GM15510 (cell line): ENCODE data around the gene SORL1.

Source experiments
- POLR2A ChIP-seq: IDR thresholded peaks from 3 replicates; pipeline ENCODE4 v1.6.1; 2011; ENCODE audit warnings: borderline replicate concordance; ENCODE audit not compliant: insufficient read length; ENCODE audit errors: extremely low read depth

SORL1 gene

GRCh38 chr11:121580154-121580553 is 128.0 kb downstream of the SORL1 start:
- no peak for TF ChIP-seq POLR2A

GRCh38 chr11:121581607-121582006 is 129.5 kb downstream of the SORL1 start:
- TF ChIP-seq POLR2A, result no peak

GRCh38 chr11:121582296-121582695 is 130.2 kb downstream of the SORL1 start:
- TF ChIP-seq POLR2A, result no peak

- no peak for TF ChIP-seq POLR2A
Measured at GRCh38 chr11:121583825-121584224, 131.7 kb downstream of the SORL1 start.

GRCh38 chr11:121586750-121587149 is 134.6 kb downstream of the SORL1 start:
- no peak for TF ChIP-seq POLR2A

- no peak for TF ChIP-seq POLR2A
Measured at GRCh38 chr11:121587182-121587581, 135.1 kb downstream of the SORL1 start.

- TF ChIP-seq POLR2A, result no peak
Measured at GRCh38 chr11:121588747-121589146, 136.6 kb downstream of the SORL1 start.

GRCh38 chr11:121589946-121590537 is 137.9 kb downstream of the SORL1 start:
- TF ChIP-seq POLR2A, result no peak

GRCh38 chr11:121590772-121591404 is 138.8 kb downstream of the SORL1 start:
- no peak for TF ChIP-seq POLR2A

GRCh38 chr11:121591405-121592033 is 139.4 kb downstream of the SORL1 start:
- no peak for TF ChIP-seq POLR2A

GRCh38 chr11:121592708-121593107 is 140.6 kb downstream of the SORL1 start:
- no peak for TF ChIP-seq POLR2A

- TF ChIP-seq POLR2A, result no peak
Measured at GRCh38 chr11:121595717-121596161, 143.6 kb downstream of the SORL1 start.

- no peak for TF ChIP-seq POLR2A
Measured at GRCh38 chr11:121596195-121597155, 144.4 kb downstream of the SORL1 start.

- no peak for TF ChIP-seq POLR2A
Measured at GRCh38 chr11:121603316-121603715, 151.2 kb downstream of the SORL1 start.

- no peak for TF ChIP-seq POLR2A
Measured at GRCh38 chr11:121604152-121604551, 152.0 kb downstream of the SORL1 start.

- no peak for TF ChIP-seq POLR2A
Measured at GRCh38 chr11:121606354-121606753, 154.2 kb downstream of the SORL1 start.

GRCh38 chr11:121607341-121607740 is 155.2 kb downstream of the SORL1 start:
- no peak for TF ChIP-seq POLR2A
